GM12878 (cell line): Measurements from ENCODE around the gene TIFAB. TPM values are rescaled to one million over a fixed set of nuclear protein-coding genes. Genes with fewer than 3 reads are reported as not detected.
A peak's percentile ranks its signal among the peaks of the same experiment; 100 is the strongest.

ENCODE experiments used
- ATAC-seq: fragments of 200-7000 bp; cut with Tn5 transposase; 3 replicates; pipeline ENCODE4 v1.9.1; 2020; ENCODE audit warnings: mild to moderate bottlenecking, moderate library complexity
- BruUV-seq: library from RNA; stranded (reverse); fragments of 400-500 nt; replicated peaks from 2 replicates; lab custom pipeline; 2021; lab: Mats Ljungman, UMichigan
- CTCF ChIA-PET: fragments of 300-600 bp; sonication (Branson Sonifier 250); formaldehyde crosslinking; extraction: SDS; loops from one replicate; lab custom pipeline; 2021; ENCODE audit warnings: inconsistent platforms; lab: Yijun Ruan, JAX
- POLR2A ChIA-PET: fragments of 350-600 bp; formaldehyde crosslinking; extraction: SDS; loops from one replicate; lab custom pipeline; 2021; ENCODE audit warnings: inconsistent platforms; lab: Charles Lee
- RAD21 ChIA-PET: fragments of 300-600 bp; sonication (Branson Sonifier 250); formaldehyde crosslinking; loops from one replicate; lab custom pipeline; 2023; ENCODE audit warnings: antibody characterized with exemption; ENCODE audit not compliant: unreplicated experiment; lab: Charles Lee
- SMC1A ChIA-PET: fragments of 300-600 bp; sonication (Branson Sonifier 250); formaldehyde crosslinking; loops from one replicate; lab custom pipeline; 2023; ENCODE audit not compliant: unreplicated experiment, uncharacterized antibody; lab: Charles Lee
- DNase-seq: peaks from one replicate; pipeline ENCODE4 v3.0.0-alpha.2; 2011; ENCODE audit warnings: low read depth, low spot score
- FAIRE-seq: peaks from 3 replicates; lab custom pipeline; 2011; peaks lifted over from hg19 to GRCh38; lab: Jason Lieb, UNC
- H2AFZ ChIP-seq: 2 replicates; pipeline ENCODE4 v1.6.0; 2011; ENCODE audit warnings: low read depth, low read length, control low read depth; ENCODE audit not compliant: control insufficient read depth
- H3K27ac ChIP-seq: 2 replicates; pipeline ENCODE4 v1.5.1; 2011; ENCODE audit warnings: control low read depth; ENCODE audit not compliant: control insufficient read depth, insufficient read depth
- H3K27me3 ChIP-seq, 2 experiments: replicated peaks in 1 of 2; 2 replicates each; pipeline versions ENCODE4 v1.6.0 to v1.6.1; 2011; ENCODE audit warnings: low read length in 1 of 2; ENCODE audit not compliant: control insufficient read depth in 2 of 2, insufficient read depth in 2 of 2
- H3K36me3 ChIP-seq, 2 experiments: 2 replicates each; pipeline ENCODE4 v1.5.1; 2011; ENCODE audit warnings: low read length in 1 of 2; ENCODE audit not compliant: control insufficient read depth in 2 of 2, insufficient read depth in 2 of 2
- H3K4me1 ChIP-seq: 2 replicates; pipeline ENCODE4 v1.6.1; 2011; ENCODE audit warnings: mild to moderate bottlenecking, low read length, moderate library complexity, mixed read lengths; ENCODE audit not compliant: control insufficient read depth, insufficient read depth
- H3K4me2 ChIP-seq: 2 replicates; pipeline ENCODE4 v1.6.0; 2011; ENCODE audit warnings: control low read depth; ENCODE audit not compliant: control insufficient read depth, insufficient read depth
- H3K4me3 ChIP-seq: fragments of 200-600 bp; sonication (generic); 2 replicates; pipeline ENCODE4 v1.5.1; 2016
- H3K79me2 ChIP-seq: 2 replicates; pipeline ENCODE4 v1.6.0; 2011; ENCODE audit warnings: low read length; ENCODE audit not compliant: control insufficient read depth, insufficient read depth
- H3K9ac ChIP-seq: 2 replicates; pipeline ENCODE4 v1.8.0; 2011; ENCODE audit warnings: low read length, control low read depth, mixed read lengths; ENCODE audit not compliant: control insufficient read depth, insufficient read depth
- H3K9me3 ChIP-seq: replicated peaks from 3 replicates; pipeline ENCODE4 v1.5.1; 2011; ENCODE audit warnings: mild to moderate bottlenecking, low read length; ENCODE audit not compliant: control insufficient read depth, insufficient read depth
- H4K20me1 ChIP-seq: 2 replicates; pipeline ENCODE4 v1.6.0; 2011; ENCODE audit not compliant: control insufficient read depth, insufficient read depth
- BMI1 ChIP-seq: fragments of 450-650 bp; IDR thresholded peaks from 2 replicates; pipeline ENCODE4 v1.6.1; 2016; ENCODE audit warnings: mild to moderate bottlenecking, moderate library complexity, borderline replicate concordance
- CEBPB ChIP-seq, 2 experiments: fragments of 150-350 bp in 1 of 2; IDR thresholded peaks; 2 replicates each; pipeline ENCODE4 v1.6.1; 2012 to 2014; ENCODE audit warnings: low read depth in 2 of 2, low read length in 2 of 2, borderline replicate concordance in 1 of 2, inconsistent platforms in 1 of 2
- CREM ChIP-seq: IDR thresholded peaks from 2 replicates; pipeline ENCODE4 v1.6.1; 2014; ENCODE audit warnings: antibody characterized with exemption, low read depth
- HCFC1 ChIP-seq: fragments of 150-350 bp; IDR thresholded peaks from 2 replicates; pipeline ENCODE4 v1.6.1; 2014; ENCODE audit warnings: low read length
- IKZF1 ChIP-seq: fragments of 450-650 bp; conservative IDR thresholded peaks from 2 replicates; pipeline ENCODE4 v1.6.1; 2017; ENCODE audit warnings: antibody characterized with exemption, mild to moderate bottlenecking
- KLF5 ChIP-seq: fragments of 450-650 bp; IDR thresholded peaks from 2 replicates; pipeline ENCODE4 v1.6.1; 2014; ENCODE audit warnings: mild to moderate bottlenecking; ENCODE audit not compliant: partially characterized antibody
- MYC ChIP-seq: IDR thresholded peaks from 2 replicates; pipeline ENCODE4 v1.6.1; 2011; ENCODE audit warnings: mild to moderate bottlenecking, low read length, moderate library complexity, inconsistent platforms; ENCODE audit not compliant: insufficient read depth, insufficient replicate concordance, insufficient read length, severe bottlenecking
- NR2C2 ChIP-seq: IDR thresholded peaks from 2 replicates; pipeline ENCODE4 v1.6.1; 2011; ENCODE audit warnings: borderline replicate concordance, low read depth; ENCODE audit not compliant: control insufficient read depth, insufficient read length
- PML ChIP-seq: IDR thresholded peaks from 2 replicates; pipeline ENCODE4 v1.6.1; 2012; ENCODE audit warnings: low read length, inconsistent platforms
- POLR2AphosphoS5 ChIP-seq: IDR thresholded peaks from 2 replicates; pipeline ENCODE4 v1.6.1; 2011; ENCODE audit warnings: mild to moderate bottlenecking, low read length, inconsistent platforms
- SMAD5 ChIP-seq: IDR thresholded peaks from 2 replicates; pipeline ENCODE4 v1.6.1; 2016; ENCODE audit warnings: antibody characterized with exemption, low read depth
- SPI1 ChIP-seq: IDR thresholded peaks from 2 replicates; pipeline ENCODE4 v1.6.1; 2011; ENCODE audit warnings: low read depth, mild to moderate bottlenecking, low read length, moderate library complexity, borderline replicate concordance; ENCODE audit not compliant: insufficient read depth
- STAT1 ChIP-seq: fragments of 450-650 bp; conservative IDR thresholded peaks from 2 replicates; pipeline ENCODE4 v1.6.1; 2014; ENCODE audit warnings: antibody characterized with exemption, mild to moderate bottlenecking
- SUZ12 ChIP-seq: fragments of 200-600 bp; sonication (generic); IDR thresholded peaks from one replicate; pipeline ENCODE4 v1.6.1; 2018; ENCODE audit warnings: antibody characterized with exemption, mild to moderate bottlenecking; ENCODE audit not compliant: unreplicated experiment
- WRNIP1 ChIP-seq: IDR thresholded peaks from 2 replicates; pipeline ENCODE4 v1.6.1; 2011; ENCODE audit warnings: low read depth, low read length, improper control_type of control experiment, borderline replicate concordance
- YBX1 ChIP-seq: fragments of 450-650 bp; IDR thresholded peaks from 2 replicates; pipeline ENCODE4 v1.6.1; 2016; ENCODE audit warnings: antibody characterized with exemption
- YY1 ChIP-seq: IDR thresholded peaks from 2 replicates; pipeline ENCODE4 v1.6.1; 2011; ENCODE audit warnings: low read depth, mild to moderate bottlenecking, low read length
- ZNF622 ChIP-seq: fragments of 450-650 bp; IDR thresholded peaks from 2 replicates; pipeline ENCODE4 v1.6.1; 2017; ENCODE audit warnings: mild to moderate bottlenecking, inconsistent platforms
- ZZZ3 ChIP-seq: IDR thresholded peaks from 2 replicates; pipeline ENCODE4 v1.6.1; 2011; ENCODE audit warnings: low read depth; ENCODE audit not compliant: control insufficient read depth, insufficient read length
- WGBS: methylation state at CpG from one replicate; pipeline ENCODE4 v1.1.6; 2016; ENCODE audit warnings: low lambda C conversion rate; ENCODE audit not compliant: insufficient replicate concordance, insufficient coverage; ENCODE audit errors: missing lambda C conversion rate; 5-methylcytosine and 5-hydroxymethylcytosine counted together
- in situ Hi-C: fragments of 300-500 bp; cut with MboI; formaldehyde crosslinking; loops from 9 replicates; pipeline ENCODE4 v1.14.3; 2018; ENCODE audit warnings: mixed read lengths
- intact Hi-C: fragments of 100-400 bp; cut with micrococcal nuclease; formaldehyde crosslinking; loops from one replicate; pipeline ENCODE4 v1.14.2; 2022; ENCODE audit not compliant: unreplicated experiment
- polyA plus RNA-seq, 11 experiments: library from polyadenylated mRNA; depleted of rRNA in 4 of 11; unstranded in 6 of 11; stranded (reverse) in 5 of 11; fragments of >200 nt; fragmentation: Nextera tagmentation in 4 of 11; fragmentation: Illumina TruSeq in 1 of 11; extraction: Ambion mirVana in 4 of 11; extraction: Trizol in 1 of 11; gene quantifications; 1 replicate in 1 of 11; 2 replicates in 10 of 11; pipeline versions ENCODE4 v1.2.1 to v1.2.3, GENCODE V29; 2011 to 2016; ENCODE audit warnings: inconsistent platforms in 2 of 11, missing spikeins in 2 of 11, low read depth in 1 of 11
- total RNA-seq, 4 experiments: library from RNA; depleted of rRNA in 3 of 4; stranded (reverse); fragments of >200 nt in 3 of 4; fragmentation: Illumina TruSeq in 1 of 4; extraction: Trizol in 1 of 4; gene quantifications; 2 replicates each; pipeline versions ENCODE4 v1.2.1 to v1.2.3, GENCODE V29; 2013 to 2021

TIFAB gene
- total and polyA plus RNA-seq, 10 of the 15 experiments (the other 5 are each of a cell fraction or from before 2014, with no cell fraction given): not detected

DNA sequence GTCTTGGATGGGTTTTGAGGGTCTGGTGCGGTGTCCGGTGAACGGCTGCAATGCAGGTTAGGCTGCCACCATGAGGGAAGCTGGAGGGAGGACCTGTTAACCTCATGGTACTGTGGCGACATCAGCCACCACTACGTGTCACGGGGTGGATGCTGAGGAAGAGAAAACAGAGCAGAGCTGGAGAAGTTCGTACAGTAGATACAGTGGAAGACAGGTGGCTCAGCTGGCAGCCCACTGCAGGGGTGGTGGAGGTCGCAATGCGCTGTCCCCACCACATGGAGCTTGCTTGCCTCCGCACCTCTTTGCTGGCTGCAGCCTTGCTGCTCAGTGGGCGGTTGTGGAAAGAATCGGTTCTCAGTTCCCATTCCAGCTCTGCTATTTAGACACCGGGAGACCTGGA is 7.8 kb downstream of the TIFAB start:
- ChIA-PET CTCF (interaction anchor here (0.7 to 4.2 kb wide), 3 partner anchors 13 to 19 kb away, joined by 3 to 14 read pairs (median 6); no protein-coding TSS in a partner anchor), POLR2A (no interaction called here), SMC1A (no interaction called here), RAD21 (no interaction called here)
- in situ Hi-C loops: no loop called here
- H3K36me3 ChIP-seq: no peaks in the 10 kb centered on the region
- intact Hi-C loops: no loop called here
- H4K20me1 ChIP-seq: no peaks in the 10 kb centered on the region
- H2AFZ ChIP-seq: no peak overlapping the region
- H3K9ac ChIP-seq: no peak overlapping the region
- no TSS peak for BruUV-seq
- 44% methylated on average over 13 of the region's 13 CpGs for WGBS
- TF ChIP-seq SPI1 (0 out of 2 replicates have a peak, but pooled peaks have one; percentile 6), IKZF1 (peak; percentile 29; the same call in 1 of the 2 replicates), SUZ12 (no peak), ZZZ3 (no peak)
- 0 out of 4 replicates have a peak, but pooled peaks cover 0 to 1% of the 10 kb centered on the region in 2 experiments for H3K27me3 ChIP-seq
- ATAC-seq: no peak
- peaks cover 21% of the 10 kb centered on the region for H3K4me1 ChIP-seq
- no peaks in the 10 kb centered on the region; the same call in 2 of the 3 replicates for H3K9me3 ChIP-seq
- H3K4me2 ChIP-seq: no peak overlapping the region
- no peak for FAIRE-seq
- no peaks in the 10 kb centered on the region for H3K79me2 ChIP-seq
- no peak for DNase-seq
- no peak overlapping the region for H3K4me3 ChIP-seq
- H3K27ac ChIP-seq: no peak overlapping the region

DNA sequence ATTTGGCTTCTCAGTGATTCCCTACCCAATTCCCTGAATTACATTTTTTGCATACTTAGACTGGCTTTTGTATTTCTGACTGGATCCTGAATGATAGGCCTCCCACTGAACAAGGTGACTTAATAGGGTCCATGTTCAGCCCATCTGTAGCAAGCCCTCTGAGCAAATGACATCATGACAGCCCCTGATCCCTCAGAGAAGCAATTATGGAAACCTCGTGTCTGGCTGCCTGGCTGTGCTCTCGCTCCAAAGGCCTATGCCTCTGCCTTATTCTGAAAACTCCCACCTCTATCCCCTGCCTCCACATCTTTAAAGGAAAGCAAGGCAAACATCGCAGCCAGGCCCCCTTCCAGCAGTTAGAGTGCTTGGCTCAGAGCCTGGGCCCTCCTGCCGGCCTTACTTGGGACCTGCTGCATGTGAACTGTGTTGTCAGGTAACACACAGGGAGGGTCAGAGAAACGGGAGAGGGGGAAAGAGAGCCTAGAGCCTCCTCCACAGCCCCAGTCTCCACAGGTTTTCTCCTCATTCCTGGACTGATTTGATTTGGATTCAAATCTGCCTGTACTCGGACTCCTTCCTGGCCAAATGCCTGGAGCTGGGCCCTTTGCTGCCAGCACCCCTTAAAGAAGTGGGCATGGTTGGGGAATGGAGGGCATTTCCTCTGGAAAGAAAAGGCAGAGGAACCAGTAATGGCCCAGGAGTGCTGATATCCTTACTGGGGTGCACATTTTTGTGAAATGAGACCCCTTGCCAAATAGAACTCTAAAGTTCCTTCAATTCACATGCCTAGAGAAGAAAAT is 8.8 kb downstream of the TIFAB start:
- intact Hi-C loops (no loop called here), in situ Hi-C loops (no loop called here)
- no peaks in the 10 kb centered on the region for H4K20me1 ChIP-seq
- no peaks in the 10 kb centered on the region for H3K79me2 ChIP-seq
- H3K9ac ChIP-seq: no peak overlapping the region
- FAIRE-seq (no peak), DNase-seq (no peak), ATAC-seq (no peak)
- WGBS: 19% methylated on average over 6 of the region's 6 CpGs
- no peaks in the 10 kb centered on the region; the same call in 2 of the 3 replicates for H3K9me3 ChIP-seq
- H3K4me1 ChIP-seq: peaks cover 17% of the 10 kb centered on the region
- no peak overlapping the region for H3K4me3 ChIP-seq
- 0 out of 4 replicates have a peak, but pooled peaks cover 0 to 1% of the 10 kb centered on the region in 2 experiments for H3K27me3 ChIP-seq
- H3K4me2 ChIP-seq: no peak overlapping the region
- CTCF ChIA-PET: interaction anchor here (0.7 to 4.2 kb wide), 2 partner anchors 15 to 18 kb away, joined by 3 to 14 read pairs; no protein-coding TSS in a partner anchor
- RAD21 ChIA-PET: no interaction called here
- no peak overlapping the region for H2AFZ ChIP-seq
- H3K36me3 ChIP-seq: no peaks in the 10 kb centered on the region
- H3K27ac ChIP-seq: no peak overlapping the region
- POLR2A ChIA-PET: no interaction called here
- BruUV-seq: no TSS peak
- SMC1A ChIA-PET: no interaction called here
- TF ChIP-seq BMI1 (no peak), STAT1 (no peak), WRNIP1 (no peak), NR2C2 (no peak), POLR2AphosphoS5 (no peak), KLF5 (no peak), YBX1 (no peak), HCFC1 (no peak), PML (no peak), CEBPB (IDR thresholded peaks at IDR 0.05; ENCODE audit: borderline replicate concordance in 1 of 2, low read depth in 2 of 2, low read length in 2 of 2) (no peak), ZNF622 (no peak), CREM (no peak), YY1 (no peak), SPI1 (no peak), SMAD5 (no peak), MYC (no peak)
